ENCODE data around the gene ABCD1.

DNA sequence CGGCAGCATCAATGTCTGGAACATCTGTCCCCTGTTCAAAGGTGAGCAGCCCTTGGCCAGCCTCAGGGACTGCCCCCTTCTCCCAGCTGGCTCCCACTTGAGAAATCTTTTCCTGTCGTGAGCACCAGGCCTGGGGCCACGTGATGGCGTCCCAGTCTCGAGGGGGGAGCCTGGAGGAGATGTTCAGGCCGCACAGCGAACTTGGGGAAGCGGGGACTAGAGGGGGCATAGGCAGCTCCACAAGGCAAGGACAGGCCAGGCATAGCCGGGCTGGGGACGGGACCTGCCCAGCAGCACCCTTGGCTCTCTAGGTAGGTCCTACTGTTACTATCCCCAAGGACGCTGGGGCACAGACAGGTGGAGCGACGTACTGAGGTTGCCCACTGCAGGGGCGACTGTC is 34.2 kb upstream of the ABCD1 start:
- TF ChIP-seq POLR2AphosphoS5 (IDR thresholded peaks at IDR 0.05; ENCODE audit: insufficient read depth in 1 of 2, low read depth in 1 of 2), result no peak
- TF ChIP-seq, protein P1, sequence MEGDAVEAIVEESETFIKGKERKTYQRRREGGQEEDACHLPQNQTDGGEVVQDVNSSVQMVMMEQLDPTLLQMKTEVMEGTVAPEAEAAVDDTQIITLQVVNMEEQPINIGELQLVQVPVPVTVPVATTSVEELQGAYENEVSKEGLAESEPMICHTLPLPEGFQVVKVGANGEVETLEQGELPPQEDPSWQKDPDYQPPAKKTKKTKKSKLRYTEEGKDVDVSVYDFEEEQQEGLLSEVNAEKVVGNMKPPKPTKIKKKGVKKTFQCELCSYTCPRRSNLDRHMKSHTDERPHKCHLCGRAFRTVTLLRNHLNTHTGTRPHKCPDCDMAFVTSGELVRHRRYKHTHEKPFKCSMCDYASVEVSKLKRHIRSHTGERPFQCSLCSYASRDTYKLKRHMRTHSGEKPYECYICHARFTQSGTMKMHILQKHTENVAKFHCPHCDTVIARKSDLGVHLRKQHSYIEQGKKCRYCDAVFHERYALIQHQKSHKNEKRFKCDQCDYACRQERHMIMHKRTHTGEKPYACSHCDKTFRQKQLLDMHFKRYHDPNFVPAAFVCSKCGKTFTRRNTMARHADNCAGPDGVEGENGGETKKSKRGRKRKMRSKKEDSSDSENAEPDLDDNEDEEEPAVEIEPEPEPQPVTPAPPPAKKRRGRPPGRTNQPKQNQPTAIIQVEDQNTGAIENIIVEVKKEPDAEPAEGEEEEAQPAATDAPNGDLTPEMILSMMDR (IDR thresholded peaks at IDR 0.05), result no peak
